Activated T-cell treated with anti-CD3 and anti-CD28 coated beads, Interleukin-2, amount 50 U/mL, for 1 hour (primary cell): ENCODE data around the gene CST5.
"Not testable (repeated sequence)": the region's sequence is repeated elsewhere in the genome, so short reads cannot be mapped to it uniquely, and the experiment has no call there.

ENCODE experiments used
- DNase-seq: peaks from one replicate; pipeline ENCODE4 v3.0.0-alpha.2; 2020

CST5 gene

GRCh38 chr20:23887856-23888255, 8.3 kb upstream of the CST5 start:
- DNase-seq, result no peak

GRCh38 chr20:23884771-23885162, 5.2 kb upstream of the CST5 start:
- no peak for DNase-seq

- DNase-seq, result no peak
These were observed 4.7 kb upstream of the CST5 start for GRCh38 chr20:23884136-23884770.

GRCh38 chr20:23881371-23881770, 1.8 kb upstream of the CST5 start:
- no peak for DNase-seq

- no peak for DNase-seq
These were observed 869 bp upstream of the CST5 start for GRCh38 chr20:23880417-23880816.

- DNase-seq, result no peak
These were observed 345 bp upstream of the CST5 start for GRCh38 chr20:23879811-23880374.

- DNase-seq, result no peak
These were observed 761 bp downstream of the CST5 start for GRCh38 chr20:23878787-23879186.

- not testable (repeated sequence) for DNase-seq
These were observed 1.5 kb downstream of the CST5 start for GRCh38 chr20:23878016-23878542.

- no peak for DNase-seq
These were observed 2.0 kb downstream of the CST5 start for GRCh38 chr20:23877524-23877923.

GRCh38 chr20:23875606-23876237, 3.8 kb downstream of the CST5 start:
- no peak for DNase-seq

GRCh38 chr20:23874747-23875146, 4.8 kb downstream of the CST5 start:
- no peak for DNase-seq

GRCh38 chr20:23873370-23874015, 6.1 kb downstream of the CST5 start:
- DNase-seq, result no peak

- DNase-seq, result no peak
These were observed 7.5 kb downstream of the CST5 start for GRCh38 chr20:23872065-23872464.

GRCh38 chr20:23870461-23870860, 9.1 kb downstream of the CST5 start:
- no peak for DNase-seq

- DNase-seq, result no peak
These were observed 10.0 kb downstream of the CST5 start for GRCh38 chr20:23869520-23869919.

GRCh38 chr20:23868321-23868720, 11.2 kb downstream of the CST5 start:
- DNase-seq, result no peak

GRCh38 chr20:23867152-23867776, 12.3 kb downstream of the CST5 start:
- no peak for DNase-seq

GRCh38 chr20:23860771-23861170, 18.8 kb downstream of the CST5 start:
- not testable (repeated sequence) for DNase-seq

GRCh38 chr20:23857962-23858595, 21.5 kb downstream of the CST5 start:
- DNase-seq, result no peak

GRCh38 chr20:23856736-23857135, 22.8 kb downstream of the CST5 start:
- DNase-seq, result no peak

- DNase-seq, result no peak
These were observed 23.3 kb downstream of the CST5 start for GRCh38 chr20:23856226-23856625.

- no peak for DNase-seq
These were observed 37.9 kb downstream of the CST5 start for GRCh38 chr20:23841693-23842092.

- no peak for DNase-seq
These were observed 43.8 kb downstream of the CST5 start for GRCh38 chr20:23835716-23836115.
